Erythroblast (primary cell): Measurements from ENCODE around the gene MRPL27.

Experiments
- GATA1 ChIP-seq: IDR thresholded peaks from 2 replicates; pipeline ENCODE4 v1.6.1; 2011; ENCODE audit warnings: low read depth, mild to moderate bottlenecking, control low read depth, low read length, moderate library complexity
- POLR2A ChIP-seq: IDR thresholded peaks from 2 replicates; pipeline ENCODE4 v1.6.1; 2011; ENCODE audit warnings: mild to moderate bottlenecking, low read length

DNA sequence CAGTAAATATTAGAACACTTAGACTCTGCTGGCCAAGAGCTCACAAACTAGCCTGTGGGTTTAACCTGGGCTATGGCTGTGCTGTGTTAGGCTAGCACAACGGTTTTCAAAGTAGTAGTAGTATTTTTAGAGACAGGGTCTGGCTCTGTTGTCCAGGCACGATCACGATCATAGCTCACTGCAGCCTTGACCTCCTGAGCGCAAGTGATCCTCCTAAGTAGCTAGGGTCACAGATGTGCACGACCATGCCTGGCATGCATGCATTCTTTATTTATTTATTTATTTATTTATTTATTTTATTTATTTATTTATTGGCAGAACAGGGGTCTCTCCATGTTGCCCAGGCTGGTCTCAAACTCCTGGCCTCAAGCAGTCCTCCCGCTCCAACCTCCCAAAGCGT, 10.3 kb downstream of the MRPL27 start:
- no peak for TF ChIP-seq POLR2A
- TF ChIP-seq GATA1, result no peak
